K562 (cell line): ENCODE results near the gene ASCL3.

Experiments used
- CTCF ChIP-seq, 3 experiments: IDR thresholded peaks in 2 of 3; conservative IDR thresholded peaks in 1 of 3; 2 replicates each; pipeline ENCODE4 v1.5.1; 2011 to 2012; ENCODE audit warnings: low read length in 3 of 3, mild to moderate bottlenecking in 3 of 3, control low read depth in 2 of 3, improper control_type of control experiment in 1 of 3, inconsistent platforms in 1 of 3, low read depth in 1 of 3, mixed read lengths in 1 of 3, moderate library complexity in 1 of 3; ENCODE audit not compliant: insufficient read depth in 2 of 3
- ETV5 ChIP-seq: sonication (generic); formaldehyde crosslinking; IDR thresholded peaks from 2 replicates; pipeline ENCODE4 v1.4.0; 2020; ENCODE audit warnings: low read depth, mild to moderate bottlenecking, missing genetic modification reagents

DNA sequence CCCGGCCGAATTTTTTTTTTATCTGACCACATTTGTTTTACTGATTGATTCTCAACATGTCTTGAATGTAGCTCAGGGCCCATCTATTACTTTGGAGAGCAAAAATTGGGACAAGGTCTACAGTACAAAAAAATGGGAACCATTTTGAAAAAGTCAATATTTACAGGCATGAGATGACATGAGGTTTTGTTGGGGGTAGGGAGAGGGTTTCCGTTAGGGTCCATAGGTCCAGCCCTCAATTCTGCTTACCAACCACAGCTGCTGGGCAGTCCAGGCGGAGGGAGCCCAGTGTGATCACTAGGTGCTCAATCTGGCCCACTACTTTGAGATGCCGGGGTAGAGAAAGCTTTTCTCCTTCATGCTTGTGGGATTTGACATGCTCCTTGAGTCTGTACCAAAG lies 42.6 kb upstream of the ASCL3 start:
- no peak for TF ChIP-seq CTCF (IDR thresholded peaks at IDR 0.05 in 2 of 3, conservative IDR thresholded peaks at IDR 0.05 in 1 of 3; ENCODE audit: insufficient read depth in 2 of 3, low read depth in 1 of 3, low read length in 3 of 3)
- TF ChIP-seq ETV5 (CRISPR knock-in tag): no peak
